Thyroid gland (tissue), 4 donors: Measurements from ENCODE around the gene PCDHGA1. TPM values are rescaled to one million over a fixed set of nuclear protein-coding genes. Genes with fewer than 3 reads are reported as not detected.
A peak's percentile ranks its signal among the peaks of the same experiment; 100 is the strongest.

Experiments used
- DNase-seq, 2 donors: peaks; one replicate each; pipeline ENCODE4 v3.0.0-alpha.2; 2019
- H3K27ac ChIP-seq, 3 donors: fragments of 200-600 bp; sonication (generic); 1 replicate in 2 of 3; 2 replicates in 1 of 3; pipeline ENCODE4 v1.5.1; 2016 to 2019; ENCODE audit warnings: mild to moderate bottlenecking in 1 of 3, moderate library complexity in 1 of 3
- H3K27me3 ChIP-seq: fragments of 200-600 bp; sonication (generic); one replicate; pipeline ENCODE4 v1.5.1; 2019
- H3K36me3 ChIP-seq, 2 donors: fragments of 200-600 bp; sonication (generic); one replicate each; pipeline ENCODE4 v1.5.1; 2016 to 2019
- H3K4me1 ChIP-seq, 2 donors: fragments of 200-600 bp; sonication (generic); one replicate each; pipeline ENCODE4 v1.5.1; 2017 to 2019
- H3K4me3 ChIP-seq, 3 donors: fragments of 200-600 bp; sonication (generic); replicated peaks in 1 of 3; 1 replicate in 2 of 3; 2 replicates in 1 of 3; pipeline ENCODE4 v1.5.1; 2016; ENCODE audit warnings: mild to moderate bottlenecking in 1 of 3
- H3K9me3 ChIP-seq: fragments of 200-600 bp; sonication (generic); one replicate; pipeline ENCODE4 v1.5.1; 2017
- CTCF ChIP-seq, 6 experiments: fragments of 200-600 bp in 3 of 6; fragments of 450-650 bp in 3 of 6; sonication (generic) in 3 of 6; IDR thresholded peaks; one replicate each; pipeline ENCODE4 v1.5.1; 2016 to 2019; ENCODE audit warnings: antibody characterized with exemption in 6 of 6, mild to moderate bottlenecking in 2 of 6, inconsistent platforms in 1 of 6, moderate library complexity in 1 of 6
- POLR2A ChIP-seq, 2 donors: fragments of 450-650 bp; IDR thresholded peaks; one replicate each; pipeline ENCODE4 v1.6.1; 2017; ENCODE audit warnings: antibody characterized with exemption in 2 of 2, mild to moderate bottlenecking in 2 of 2, moderate library complexity in 1 of 2
- WGBS, 2 donors: methylation state at CpG; one replicate each; pipeline ENCODE4 v1.1.5; 2017; 5-methylcytosine and 5-hydroxymethylcytosine counted together
- intact Hi-C: fragments of 100-400 bp; cut with DNase I; formaldehyde crosslinking; loops from one replicate; pipeline ENCODE4 v1.15.1; 2023
- total RNA-seq, 4 donors: library from RNA; depleted of rRNA; stranded (reverse); fragments of >200 nt; gene quantifications; one replicate each; pipeline ENCODE4 v1.2.3, GENCODE V29; 2016

PCDHGA1 gene
- total RNA-seq, 4 donors from 2014 or later: 0.40 to 1.3 (median 0.87) TPM

- H3K4me3 ChIP-seq: no peak overlapping the region
- no peaks in the 10 kb centered on the region for H3K27me3 ChIP-seq
- peaks cover 9 to 13% of the 10 kb centered on the region in 2 donors for H3K36me3 ChIP-seq
- 85 to 100% methylated on average over 3 to 4 of the region's 4 CpGs for WGBS, 2 donors
- H3K9me3 ChIP-seq: no peaks in the 10 kb centered on the region
- TF ChIP-seq POLR2A (IDR thresholded peaks at IDR 0.05) (no peak), CTCF (IDR thresholded peaks at IDR 0.05) (no peak)
- peak overlapping the region in 1 of 3 donors; percentile 25 for H3K27ac ChIP-seq
- intact Hi-C loops: loop anchor here (5.0 kb wide), 1 partner anchor 39 kb away; the partner anchor contains the start of gene PCDHGC3
- peaks cover 14 to 41% of the 10 kb centered on the region in 2 donors for H3K4me1 ChIP-seq
- DNase-seq: no peak
Measured at GRCh38 chr5:141515946-141516671, 185.8 kb downstream of the PCDHGA1 start.

- intact Hi-C loops: loop anchor here (5.0 kb wide), 1 partner anchor 39 kb away; the partner anchor contains the start of gene PCDHGC3
- peak overlapping the region in 1 of 3 donors; percentile 25 for H3K27ac ChIP-seq
- peaks cover 8 to 9% of the 10 kb centered on the region in 2 donors for H3K36me3 ChIP-seq
- no peak overlapping the region for H3K4me3 ChIP-seq
- 83 to 88% methylated on average over 7 to 8 of the region's 8 CpGs for WGBS, 2 donors
- no peaks in the 10 kb centered on the region for H3K27me3 ChIP-seq
- DNase-seq: no peak
- peaks cover 14 to 45% of the 10 kb centered on the region in 2 donors for H3K4me1 ChIP-seq
- H3K9me3 ChIP-seq: no peaks in the 10 kb centered on the region
- no peak for TF ChIP-seq POLR2A (IDR thresholded peaks at IDR 0.05)
- TF ChIP-seq CTCF (IDR thresholded peaks at IDR 0.05): no peak
Measured at GRCh38 chr5:141516672-141517025, 186.3 kb downstream of the PCDHGA1 start.

GRCh38 chr5:141517312-141517711 lies 187.0 kb downstream of the PCDHGA1 start:
- Histone ChIP-seq H3K27me3 (no peaks in the 10 kb centered on the region), H3K27ac (no peak overlapping the region), H3K4me3 (no peak overlapping the region), H3K9me3 (no peaks in the 10 kb centered on the region), H3K36me3 (peaks cover 8 to 9% of the 10 kb centered on the region in 2 donors), H3K4me1 (peaks cover 14 to 46% of the 10 kb centered on the region in 2 donors)
- TF ChIP-seq CTCF (IDR thresholded peaks at IDR 0.05) (no peak), POLR2A (IDR thresholded peaks at IDR 0.05) (no peak)
- 92 to 93% methylated on average over 8 of the region's 8 CpGs for WGBS, 2 donors
- intact Hi-C loops: loop anchor here (5.0 kb wide), 1 partner anchor 40 kb away; the partner anchor contains the start of gene PCDHGC3
- DNase-seq: no peak

DNA sequence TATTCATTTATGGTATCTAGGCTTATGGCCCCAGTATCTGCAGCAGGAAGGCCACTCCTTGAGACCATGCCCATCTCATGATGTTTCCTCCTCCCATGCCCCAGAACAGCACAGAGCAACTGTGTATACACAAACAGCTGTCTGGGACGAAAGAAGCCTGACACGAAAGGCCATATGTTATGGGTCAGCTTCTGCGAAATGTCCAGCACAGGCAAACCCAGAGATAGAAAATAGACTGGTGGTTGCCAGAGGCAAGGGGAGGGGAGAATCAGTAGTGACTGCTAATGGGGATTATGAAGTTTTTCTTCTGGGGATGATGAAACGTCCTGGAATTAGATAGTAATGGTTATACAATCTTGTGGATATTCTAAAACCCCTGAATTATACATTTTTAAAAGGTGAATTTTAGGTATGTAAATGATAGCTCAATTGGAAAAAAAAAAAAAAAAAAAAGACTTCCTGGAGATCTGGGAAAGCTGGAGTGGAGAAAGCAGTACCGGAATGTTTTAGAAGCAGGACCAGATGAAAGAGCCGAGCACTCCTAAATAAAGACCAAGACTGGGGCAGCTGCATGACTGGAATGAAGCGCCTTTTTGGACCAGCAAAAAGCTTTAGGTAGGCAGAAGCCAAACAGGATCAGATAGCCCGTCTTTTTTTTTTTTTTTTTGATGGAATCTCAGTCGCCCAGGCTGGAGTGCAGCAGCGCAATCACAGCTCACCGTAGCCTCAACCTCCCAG lies 187.7 kb downstream of the PCDHGA1 start:
- peaks cover 8 to 9% of the 10 kb centered on the region in 2 donors for H3K36me3 ChIP-seq
- no peaks in the 10 kb centered on the region for H3K27me3 ChIP-seq
- H3K4me1 ChIP-seq: peaks cover 14 to 43% of the 10 kb centered on the region in 2 donors
- WGBS, 2 donors: 90 to 93% methylated on average over 11 of the region's 11 CpGs
- no peak overlapping the region for H3K4me3 ChIP-seq
- TF ChIP-seq POLR2A (IDR thresholded peaks at IDR 0.05) (no peak), CTCF (IDR thresholded peaks at IDR 0.05) (no peak)
- DNase-seq: no peak
- intact Hi-C loops: loop anchor here (5.0 kb wide), 1 partner anchor 41 kb away; the partner anchor contains the start of gene PCDHGC3
- no peak overlapping the region for H3K27ac ChIP-seq
- no peaks in the 10 kb centered on the region for H3K9me3 ChIP-seq
